Body of pancreas (tissue), 4 donors: ENCODE data around the gene SP110.

Source experiments
- CTCF ChIP-seq, 7 experiments: fragments of 450-650 bp in 4 of 7; fragments of 200-600 bp in 3 of 7; sonication (generic) in 3 of 7; IDR thresholded peaks; one replicate each; pipeline ENCODE4 v1.5.1; 2016 to 2019; ENCODE audit warnings: antibody characterized with exemption in 7 of 7
- POLR2A ChIP-seq, 3 donors: fragments of 450-650 bp; IDR thresholded peaks; one replicate each; pipeline ENCODE4 v1.6.1; 2016; ENCODE audit warnings: antibody characterized with exemption in 3 of 3, mild to moderate bottlenecking in 2 of 3

- no peak for TF ChIP-seq CTCF (IDR thresholded peaks at IDR 0.05)
- no peak for TF ChIP-seq POLR2A (IDR thresholded peaks at IDR 0.05)
These were observed 6.3 kb upstream of the SP110 start for GRCh38 chr2:230226051-230226551.
